ENCODE data around the gene SUCLA2.

The SUCLA2 gene

DNA sequence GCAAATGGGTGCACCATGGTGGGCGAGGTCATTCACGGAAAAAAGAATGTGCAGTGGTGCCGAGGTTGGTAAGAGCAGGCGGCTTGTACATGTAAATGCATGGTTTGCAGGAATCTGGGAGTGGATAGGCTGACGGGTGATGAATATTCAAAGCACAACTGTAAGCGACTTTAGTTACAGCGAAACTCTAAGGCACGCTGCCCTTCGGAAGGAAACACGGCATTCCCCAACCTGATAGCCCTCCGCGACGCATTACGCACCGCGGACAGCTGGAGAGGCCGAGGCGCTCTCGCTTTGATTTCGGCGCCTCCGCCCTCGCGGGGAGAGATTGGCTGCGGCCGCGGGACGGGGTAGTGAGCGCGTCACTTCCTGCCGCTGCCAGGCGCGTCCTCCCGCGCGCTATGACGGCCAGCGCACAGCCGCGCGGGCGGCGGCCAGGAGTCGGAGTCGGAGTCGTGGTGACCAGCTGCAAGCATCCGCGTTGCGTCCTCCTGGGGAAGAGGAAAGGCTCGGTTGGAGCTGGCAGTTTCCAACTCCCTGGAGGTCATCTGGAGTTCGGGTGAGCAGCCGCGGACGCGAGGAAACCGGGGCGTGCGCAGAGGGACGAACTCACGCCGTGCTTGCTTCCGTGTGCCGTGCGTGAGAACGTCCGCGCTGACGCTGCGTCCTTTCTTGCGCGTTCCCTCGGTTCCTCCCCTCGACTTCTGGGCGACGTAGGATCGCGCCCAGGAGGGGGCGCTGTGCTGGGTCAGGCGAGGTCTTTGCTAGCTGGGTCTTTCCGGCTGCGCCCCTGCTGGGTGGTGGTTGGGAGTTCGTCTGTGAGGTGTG is 36.5 kb upstream of the SUCLA2 start, which contains the start of gene NUDT15:
Gene NUDT15, plus strand, starts transcription at position 381 of the 828 bp plus-strand sequence. Its CDS starts 21 bp downstream, at position 402.
- Histone ChIP-seq H3K27ac (replicated peaks) (peak within 1 kb of the TSS; percentile 99), H3K27me3 (ENCODE audit: insufficient read depth, poor library complexity, severe bottlenecking) (no peaks in the 10 kb centered on the region), H3K4me3 (replicated peaks; ENCODE audit: insufficient read depth, low read length) (peak within 1 kb of the TSS; percentile 86)
- peak; percentile 95 to 97 for DNase-seq (ENCODE audit: low read depth in 1 of 2, low spot score in 1 of 2)
- TF ChIP-seq, protein P1, sequence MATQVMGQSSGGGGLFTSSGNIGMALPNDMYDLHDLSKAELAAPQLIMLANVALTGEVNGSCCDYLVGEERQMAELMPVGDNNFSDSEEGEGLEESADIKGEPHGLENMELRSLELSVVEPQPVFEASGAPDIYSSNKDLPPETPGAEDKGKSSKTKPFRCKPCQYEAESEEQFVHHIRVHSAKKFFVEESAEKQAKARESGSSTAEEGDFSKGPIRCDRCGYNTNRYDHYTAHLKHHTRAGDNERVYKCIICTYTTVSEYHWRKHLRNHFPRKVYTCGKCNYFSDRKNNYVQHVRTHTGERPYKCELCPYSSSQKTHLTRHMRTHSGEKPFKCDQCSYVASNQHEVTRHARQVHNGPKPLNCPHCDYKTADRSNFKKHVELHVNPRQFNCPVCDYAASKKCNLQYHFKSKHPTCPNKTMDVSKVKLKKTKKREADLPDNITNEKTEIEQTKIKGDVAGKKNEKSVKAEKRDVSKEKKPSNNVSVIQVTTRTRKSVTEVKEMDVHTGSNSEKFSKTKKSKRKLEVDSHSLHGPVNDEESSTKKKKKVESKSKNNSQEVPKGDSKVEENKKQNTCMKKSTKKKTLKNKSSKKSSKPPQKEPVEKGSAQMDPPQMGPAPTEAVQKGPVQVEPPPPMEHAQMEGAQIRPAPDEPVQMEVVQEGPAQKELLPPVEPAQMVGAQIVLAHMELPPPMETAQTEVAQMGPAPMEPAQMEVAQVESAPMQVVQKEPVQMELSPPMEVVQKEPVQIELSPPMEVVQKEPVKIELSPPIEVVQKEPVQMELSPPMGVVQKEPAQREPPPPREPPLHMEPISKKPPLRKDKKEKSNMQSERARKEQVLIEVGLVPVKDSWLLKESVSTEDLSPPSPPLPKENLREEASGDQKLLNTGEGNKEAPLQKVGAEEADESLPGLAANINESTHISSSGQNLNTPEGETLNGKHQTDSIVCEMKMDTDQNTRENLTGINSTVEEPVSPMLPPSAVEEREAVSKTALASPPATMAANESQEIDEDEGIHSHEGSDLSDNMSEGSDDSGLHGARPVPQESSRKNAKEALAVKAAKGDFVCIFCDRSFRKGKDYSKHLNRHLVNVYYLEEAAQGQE (IDR thresholded peaks at IDR 0.05; ENCODE audit: insufficient replicate concordance, low read depth), result peak; percentile 67
- TF ChIP-seq GABPA (IDR thresholded peaks at IDR 0.05; ENCODE audit: low read depth), result peak; percentile 66
- TF ChIP-seq POLR2AphosphoS5 (IDR thresholded peaks at IDR 0.05; ENCODE audit: low read depth), result peak; percentile 99
- TF ChIP-seq, protein P2, sequence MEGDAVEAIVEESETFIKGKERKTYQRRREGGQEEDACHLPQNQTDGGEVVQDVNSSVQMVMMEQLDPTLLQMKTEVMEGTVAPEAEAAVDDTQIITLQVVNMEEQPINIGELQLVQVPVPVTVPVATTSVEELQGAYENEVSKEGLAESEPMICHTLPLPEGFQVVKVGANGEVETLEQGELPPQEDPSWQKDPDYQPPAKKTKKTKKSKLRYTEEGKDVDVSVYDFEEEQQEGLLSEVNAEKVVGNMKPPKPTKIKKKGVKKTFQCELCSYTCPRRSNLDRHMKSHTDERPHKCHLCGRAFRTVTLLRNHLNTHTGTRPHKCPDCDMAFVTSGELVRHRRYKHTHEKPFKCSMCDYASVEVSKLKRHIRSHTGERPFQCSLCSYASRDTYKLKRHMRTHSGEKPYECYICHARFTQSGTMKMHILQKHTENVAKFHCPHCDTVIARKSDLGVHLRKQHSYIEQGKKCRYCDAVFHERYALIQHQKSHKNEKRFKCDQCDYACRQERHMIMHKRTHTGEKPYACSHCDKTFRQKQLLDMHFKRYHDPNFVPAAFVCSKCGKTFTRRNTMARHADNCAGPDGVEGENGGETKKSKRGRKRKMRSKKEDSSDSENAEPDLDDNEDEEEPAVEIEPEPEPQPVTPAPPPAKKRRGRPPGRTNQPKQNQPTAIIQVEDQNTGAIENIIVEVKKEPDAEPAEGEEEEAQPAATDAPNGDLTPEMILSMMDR (IDR thresholded peaks at IDR 0.05; ENCODE audit: insufficient read depth, low read length), result peak; percentile 99
- TF ChIP-seq SPI1 (IDR thresholded peaks at IDR 0.05; ENCODE audit: borderline replicate concordance, low read depth), result peak; percentile 19; the same call in 1 of the 2 replicates

DNA sequence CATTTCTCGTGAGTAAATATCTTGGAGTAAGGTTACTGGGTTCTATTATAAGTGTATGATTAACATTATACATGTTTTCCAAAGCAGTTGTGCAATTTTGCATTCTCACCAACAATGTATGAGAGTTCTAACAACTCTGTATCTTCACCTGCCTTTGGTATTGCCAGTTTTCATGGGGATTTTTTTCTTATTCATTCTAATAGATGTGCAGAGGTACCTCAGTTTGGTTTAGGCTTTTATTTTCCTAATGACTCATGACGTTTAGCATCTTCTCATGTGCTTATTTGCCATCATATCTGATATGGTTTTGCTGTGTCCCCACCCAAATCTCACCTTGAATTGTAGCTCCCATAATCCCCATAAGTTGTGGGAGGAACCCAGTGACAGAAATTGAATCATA is 28.8 kb upstream of the SUCLA2 start:
- TF ChIP-seq POLR2AphosphoS5 (IDR thresholded peaks at IDR 0.05; ENCODE audit: low read depth) (no peak), GABPA (IDR thresholded peaks at IDR 0.05; ENCODE audit: low read depth) (no peak), SPI1 (IDR thresholded peaks at IDR 0.05; ENCODE audit: borderline replicate concordance, low read depth) (no peak)
- TF ChIP-seq, protein P1 (IDR thresholded peaks at IDR 0.05; ENCODE audit: insufficient replicate concordance, low read depth), result no peak
- TF ChIP-seq, protein P2 (IDR thresholded peaks at IDR 0.05; ENCODE audit: insufficient read depth, low read length), result no peak
- DNase-seq (ENCODE audit: low read depth in 1 of 2, low spot score in 1 of 2), result no peak
- H3K27me3 ChIP-seq (ENCODE audit: insufficient read depth, poor library complexity, severe bottlenecking), result no peaks in the 10 kb centered on the region
- no peak overlapping the region for H3K4me3 ChIP-seq (replicated peaks; ENCODE audit: insufficient read depth, low read length)
- no peak overlapping the region for H3K27ac ChIP-seq (replicated peaks)

DNA sequence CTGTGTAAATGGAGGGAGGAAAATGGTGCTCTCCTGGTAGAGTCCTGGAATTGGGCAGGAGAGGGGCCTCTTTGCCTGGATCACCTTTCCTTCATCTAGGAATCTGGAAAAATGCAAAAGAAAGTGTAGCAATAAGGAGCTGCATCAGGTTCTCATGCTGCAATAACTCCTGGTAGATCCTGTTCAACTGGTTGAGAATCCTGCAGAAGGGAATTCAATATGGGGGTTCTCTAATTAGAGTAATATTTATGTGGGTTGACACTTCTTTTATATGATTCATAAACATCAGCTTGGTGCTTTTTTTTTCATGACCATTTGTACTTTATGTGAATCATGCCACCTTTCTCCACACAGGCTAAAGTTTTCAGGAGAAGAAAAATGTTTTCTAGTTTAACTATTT is 27.0 kb upstream of the SUCLA2 start:
- Histone ChIP-seq H3K4me3 (replicated peaks; ENCODE audit: insufficient read depth, low read length) (no peak overlapping the region), H3K27me3 (ENCODE audit: insufficient read depth, poor library complexity, severe bottlenecking) (no peaks in the 10 kb centered on the region), H3K27ac (replicated peaks) (no peak overlapping the region)
- DNase-seq (ENCODE audit: low read depth in 1 of 2, low spot score in 1 of 2), result no peak
- TF ChIP-seq, protein P1 (IDR thresholded peaks at IDR 0.05; ENCODE audit: insufficient replicate concordance, low read depth), result no peak
- no peak for TF ChIP-seq POLR2AphosphoS5 (IDR thresholded peaks at IDR 0.05; ENCODE audit: low read depth)
- no peak for TF ChIP-seq GABPA (IDR thresholded peaks at IDR 0.05; ENCODE audit: low read depth)
- TF ChIP-seq, protein P2 (IDR thresholded peaks at IDR 0.05; ENCODE audit: insufficient read depth, low read length), result no peak
- no peak for TF ChIP-seq SPI1 (IDR thresholded peaks at IDR 0.05; ENCODE audit: borderline replicate concordance, low read depth)

All from HL-60 (cell line).